ENCODE results near the gene CAMTA1.

CAMTA1 gene

GRCh38 chr1:7473223-7474142 is 688.2 kb downstream of the CAMTA1 start:
- DNase-seq = no peak

- DNase-seq = no peak
These were observed 688.9 kb downstream of the CAMTA1 start for GRCh38 chr1:7474143-7474490.

- no peak for DNase-seq
These were observed 689.7 kb downstream of the CAMTA1 start for GRCh38 chr1:7474786-7475502.

- DNase-seq = no peak
These were observed 690.4 kb downstream of the CAMTA1 start for GRCh38 chr1:7475691-7476090.

- DNase-seq = no peak
These were observed 691.1 kb downstream of the CAMTA1 start for GRCh38 chr1:7476402-7476801.

- no peak for DNase-seq
These were observed 691.8 kb downstream of the CAMTA1 start for GRCh38 chr1:7476861-7477547.

GRCh38 chr1:7477593-7477992 is 692.3 kb downstream of the CAMTA1 start:
- DNase-seq = no peak

- DNase-seq = no peak
These were observed 693.0 kb downstream of the CAMTA1 start for GRCh38 chr1:7478142-7478790.

GRCh38 chr1:7478809-7479499 is 693.7 kb downstream of the CAMTA1 start:
- DNase-seq = no peak

- DNase-seq = no peak
These were observed 694.3 kb downstream of the CAMTA1 start for GRCh38 chr1:7479571-7479970.

GRCh38 chr1:7481194-7481593 is 695.9 kb downstream of the CAMTA1 start:
- no peak for DNase-seq

GRCh38 chr1:7482077-7482476 is 696.8 kb downstream of the CAMTA1 start:
- no peak for DNase-seq

GRCh38 chr1:7482772-7483495 is 697.7 kb downstream of the CAMTA1 start:
- DNase-seq = no peak

GRCh38 chr1:7483634-7484383 is 698.6 kb downstream of the CAMTA1 start:
- DNase-seq = no peak

GRCh38 chr1:7485086-7485780 is 700.0 kb downstream of the CAMTA1 start:
- no peak for DNase-seq

- DNase-seq = no peak
These were observed 700.6 kb downstream of the CAMTA1 start for GRCh38 chr1:7485826-7486225.

GRCh38 chr1:7487766-7488474 is 702.7 kb downstream of the CAMTA1 start:
- DNase-seq = no peak

GRCh38 chr1:7488475-7488842 is 703.2 kb downstream of the CAMTA1 start:
- no peak for DNase-seq

- no peak for DNase-seq
These were observed 704.3 kb downstream of the CAMTA1 start for GRCh38 chr1:7489586-7489985.

- no peak for DNase-seq
These were observed 705.3 kb downstream of the CAMTA1 start for GRCh38 chr1:7490576-7490975.
